ENCODE results near the gene KRT33A. TPM values are rescaled to one million over a fixed set of nuclear protein-coding genes. Genes with fewer than 3 reads are reported as not detected.

KRT33A gene
- total and polyA plus RNA-seq, 2 of the 8 experiments (the other 6 are each of a cell fraction or from before 2014, with no cell fraction given), result not detected

DNA sequence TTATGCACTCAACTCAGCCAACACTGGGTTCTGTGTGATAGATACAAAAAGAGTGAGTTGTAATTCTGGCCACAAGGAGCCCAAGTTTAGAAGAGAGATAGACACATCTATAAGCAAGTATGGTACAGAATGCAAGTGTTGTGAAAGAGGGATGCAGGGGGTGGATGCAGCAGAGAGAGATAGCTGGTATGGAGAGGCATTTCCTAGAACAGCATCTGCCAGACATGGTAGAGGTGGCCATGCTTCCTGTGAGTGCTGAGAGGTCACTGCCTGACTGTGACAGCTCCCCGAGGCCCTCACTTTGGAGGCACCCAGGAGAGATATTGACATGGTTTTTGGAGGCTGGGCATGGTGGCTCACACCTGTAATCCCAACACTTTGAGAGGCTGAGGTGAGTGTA lies 39.5 kb downstream of the KRT33A start:
- H4K8ac ChIP-seq (ENCODE audit: extremely low read depth, insufficient read depth, low read length), result no peak overlapping the region
- H3K14ac ChIP-seq (ENCODE audit: insufficient read length), result no peak overlapping the region
- no peak overlapping the region for H2BK20ac ChIP-seq (ENCODE audit: low read length)
- no peaks in the 10 kb centered on the region for H3K79me2 ChIP-seq (ENCODE audit: control insufficient read depth in 1 of 2, insufficient read depth in 2 of 2, low read length in 2 of 2)
- no peak overlapping the region for H2AK5ac ChIP-seq (ENCODE audit: low read depth, low read length)
- no peaks in the 10 kb centered on the region for H4K20me1 ChIP-seq (replicated peaks in 1 of 2; ENCODE audit: control insufficient read depth in 1 of 2, insufficient read depth in 2 of 2, low read length in 2 of 2)
- no peak overlapping the region for H2AFZ ChIP-seq (ENCODE audit: low read length)
- H2BK120ac ChIP-seq (replicated peaks; ENCODE audit: low read depth, low read length), result no peak overlapping the region
- no peak overlapping the region for H2BK15ac ChIP-seq (ENCODE audit: low read length)
- H3K36me3 ChIP-seq (ENCODE audit: control insufficient read depth in 2 of 4, insufficient read depth in 4 of 4, low read length in 3 of 4), result no peaks in the 10 kb centered on the region
- H4K5ac ChIP-seq (ENCODE audit: insufficient read length, low read depth, low read length), result no peak overlapping the region
- DNase-seq (ENCODE audit: low read depth in 1 of 2, low spot score in 2 of 2) (no peak), FAIRE-seq (no peak)
- ChIA-PET CTCF (ENCODE audit: partially characterized antibody) (no interaction called here), POLR2A (ENCODE audit: partially characterized antibody) (no interaction called here)
- no peak overlapping the region for H3K4me3 ChIP-seq (ENCODE audit: extremely low read depth in 1 of 4, insufficient read depth in 2 of 4, low read depth in 3 of 4, low read length in 4 of 4)
- 92% methylated on average over 1 of the region's 1 CpG; no CpG with 5 or more reads in 1 of the 2 experiments for WGBS, 2 experiments (ENCODE audit: extremely low coverage in 1 of 2, insufficient coverage in 1 of 2, insufficient read length in 1 of 2, insufficient replicate concordance in 2 of 2, low coverage in 1 of 2, low lambda C conversion rate in 2 of 2, missing lambda C conversion rate in 1 of 2)
- no peak overlapping the region for H3K23ac ChIP-seq (ENCODE audit: insufficient read length)
- no peaks in the 10 kb centered on the region; a peak in 1 of 7 replicates for H3K27me3 ChIP-seq (replicated peaks in 1 of 4; ENCODE audit: control insufficient read depth in 3 of 4, extremely low read depth in 1 of 4, insufficient read depth in 3 of 4, low read length in 3 of 4)
- no peaks in the 10 kb centered on the region for H3K23me2 ChIP-seq (ENCODE audit: low read depth, low read length)
- H3K9ac ChIP-seq (replicated peaks in 1 of 4; ENCODE audit: extremely low read depth in 1 of 4, low read depth in 3 of 4, low read length in 3 of 4), result no peak overlapping the region
- H3K18ac ChIP-seq (ENCODE audit: extremely low read depth, low read length), result no peak overlapping the region
- no peaks in the 10 kb centered on the region for H3K9me3 ChIP-seq (ENCODE audit: insufficient read depth in 2 of 2, low read depth in 1 of 2, low read length in 1 of 2)
- no peak overlapping the region for H3K4me2 ChIP-seq (ENCODE audit: insufficient read depth in 1 of 2, low read depth in 2 of 2, low read length in 2 of 2)
- no peaks in the 10 kb centered on the region for H3K79me1 ChIP-seq (ENCODE audit: low read depth, low read length)
- no peak overlapping the region for H4K91ac ChIP-seq (replicated peaks; ENCODE audit: insufficient read length, low read length)
- H2BK12ac ChIP-seq (ENCODE audit: low read depth, low read length), result no peak overlapping the region
- H2BK5ac ChIP-seq (ENCODE audit: low read depth, low read length), result no peak overlapping the region
- no peak overlapping the region for H3K4ac ChIP-seq (replicated peaks; ENCODE audit: insufficient read length, low read depth, low read length)
- H3K4me1 ChIP-seq (replicated peaks in 1 of 4; ENCODE audit: control insufficient read depth in 3 of 4, insufficient read depth in 4 of 4, low read length in 3 of 4), result peaks cover 0 to 2% (median 0%) of the 10 kb centered on the region in 4 experiments; a peak in 2 of 7 replicates
- H3K56ac ChIP-seq (replicated peaks; ENCODE audit: insufficient read length, low read depth, low read length), result no peak overlapping the region
- no peak overlapping the region for H3K27ac ChIP-seq (ENCODE audit: low read depth, low read length)
- TF ChIP-seq ZNF274 (IDR thresholded peaks at IDR 0.05; ENCODE audit: borderline replicate concordance, extremely low read depth, low read length), result no peak
- no peak for TF ChIP-seq YY1 (IDR thresholded peaks at IDR 0.05; ENCODE audit: low read depth, low read length)
- TF ChIP-seq CEBPB (IDR thresholded peaks at IDR 0.05; ENCODE audit: low read depth, low read length), result no peak
- TF ChIP-seq, protein P1, sequence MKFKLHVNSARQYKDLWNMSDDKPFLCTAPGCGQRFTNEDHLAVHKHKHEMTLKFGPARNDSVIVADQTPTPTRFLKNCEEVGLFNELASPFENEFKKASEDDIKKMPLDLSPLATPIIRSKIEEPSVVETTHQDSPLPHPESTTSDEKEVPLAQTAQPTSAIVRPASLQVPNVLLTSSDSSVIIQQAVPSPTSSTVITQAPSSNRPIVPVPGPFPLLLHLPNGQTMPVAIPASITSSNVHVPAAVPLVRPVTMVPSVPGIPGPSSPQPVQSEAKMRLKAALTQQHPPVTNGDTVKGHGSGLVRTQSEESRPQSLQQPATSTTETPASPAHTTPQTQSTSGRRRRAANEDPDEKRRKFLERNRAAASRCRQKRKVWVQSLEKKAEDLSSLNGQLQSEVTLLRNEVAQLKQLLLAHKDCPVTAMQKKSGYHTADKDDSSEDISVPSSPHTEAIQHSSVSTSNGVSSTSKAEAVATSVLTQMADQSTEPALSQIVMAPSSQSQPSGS (IDR thresholded peaks at IDR 0.05; ENCODE audit: low read length), result no peak
- no peak for TF ChIP-seq SP4 (IDR thresholded peaks at IDR 0.05; ENCODE audit: low read length)
- no peak for TF ChIP-seq KDM1A (IDR thresholded peaks at IDR 0.05; ENCODE audit: borderline replicate concordance, low read length)
- no peak for TF ChIP-seq RXRA (IDR thresholded peaks at IDR 0.05; ENCODE audit: insufficient read depth, low read depth, low read length)
- TF ChIP-seq CBX5 (IDR thresholded peaks at IDR 0.05; ENCODE audit: low read depth, low read length), result no peak
- TF ChIP-seq FOSL1 (IDR thresholded peaks at IDR 0.05; ENCODE audit: insufficient read depth, low read depth, low read length), result no peak
- no peak for TF ChIP-seq RBBP5 (IDR thresholded peaks at IDR 0.05; ENCODE audit: borderline replicate concordance, low read depth, low read length)
- TF ChIP-seq GABPA (IDR thresholded peaks at IDR 0.05; ENCODE audit: borderline replicate concordance, insufficient read depth, low read length), result no peak
- TF ChIP-seq, protein P2, sequence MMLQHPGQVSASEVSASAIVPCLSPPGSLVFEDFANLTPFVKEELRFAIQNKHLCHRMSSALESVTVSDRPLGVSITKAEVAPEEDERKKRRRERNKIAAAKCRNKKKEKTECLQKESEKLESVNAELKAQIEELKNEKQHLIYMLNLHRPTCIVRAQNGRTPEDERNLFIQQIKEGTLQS (IDR thresholded peaks at IDR 0.05; ENCODE audit: insufficient read depth, low read depth, low read length), result no peak

Measured in H1 (cell line).